Panc1 (cell line): ENCODE data around the gene CMYA5. TPM values are rescaled to one million over a fixed set of nuclear protein-coding genes. Genes with fewer than 3 reads are reported as not detected.

Experiments used
- ATAC-seq: fragments of 200-7000 bp; cut with Tn5 transposase; 2 replicates; pipeline ENCODE4 v1.9.1; 2020; ENCODE audit warnings: mild to moderate bottlenecking, moderate library complexity
- BruUV-seq: library from RNA; stranded (reverse); fragments of 400-500 nt; replicated peaks from 2 replicates; lab custom pipeline; 2021; lab: Mats Ljungman, UMichigan
- CTCF ChIA-PET: fragments of 300-600 bp; sonication (Branson Sonifier 250); formaldehyde crosslinking; loops from one replicate; lab custom pipeline; 2022; ENCODE audit warnings: antibody characterized with exemption; lab: Charles Lee
- POLR2A ChIA-PET: fragments of 300-600 bp; sonication (Branson Sonifier 250); formaldehyde crosslinking; loops from one replicate; lab custom pipeline; 2022; ENCODE audit warnings: antibody characterized with exemption; lab: Charles Lee
- DNase-seq: peaks from one replicate; pipeline ENCODE4 v3.0.0-alpha.2; 2010; ENCODE audit warnings: low read depth, low spot score
- H3K27ac ChIP-seq: 2 replicates; pipeline ENCODE4 v1.5.1; 2011; ENCODE audit warnings: mild to moderate bottlenecking, low read length, inconsistent platforms
- H3K27me3 ChIP-seq: fragments of 200-500 bp; sonication (Bioruptor generic); 2 replicates; pipeline ENCODE4 v1.6.0; 2014; ENCODE audit warnings: low read length, inconsistent platforms; ENCODE audit not compliant: control insufficient read depth, insufficient read depth
- H3K36me3 ChIP-seq: fragments of 200-500 bp; sonication (Bioruptor generic); 2 replicates; pipeline ENCODE4 v1.5.1; 2014; ENCODE audit warnings: inconsistent platforms, mild to moderate bottlenecking, low read length, moderate library complexity; ENCODE audit not compliant: control insufficient read depth, insufficient read depth
- H3K4me1 ChIP-seq: 2 replicates; pipeline ENCODE4 v1.5.1; 2011; ENCODE audit warnings: inconsistent platforms, mild to moderate bottlenecking, low read length, moderate library complexity; ENCODE audit not compliant: control insufficient read depth, insufficient read depth
- H3K4me3 ChIP-seq, 2 experiments: 2 replicates each; pipeline ENCODE4 v1.5.1; 2011 to 2012; ENCODE audit warnings: low read depth in 2 of 2, low read length in 2 of 2, mild to moderate bottlenecking in 2 of 2, inconsistent platforms in 1 of 2, moderate library complexity in 1 of 2
- H3K9me3 ChIP-seq: fragments of 200-500 bp; sonication (Bioruptor generic); 2 replicates; pipeline ENCODE4 v1.5.1; 2014; ENCODE audit warnings: low read depth, mild to moderate bottlenecking, inconsistent platforms, low read length, moderate library complexity; ENCODE audit not compliant: control insufficient read depth, insufficient read depth
- CTCF ChIP-seq: fragments of 450-650 bp; IDR thresholded peaks from 2 replicates; pipeline ENCODE4 v1.5.1; 2017; ENCODE audit warnings: mild to moderate bottlenecking
- POLR2AphosphoS5 ChIP-seq: IDR thresholded peaks from 2 replicates; pipeline ENCODE4 v1.6.1; 2012; ENCODE audit warnings: mild to moderate bottlenecking, low read depth, low read length, moderate library complexity
- REST ChIP-seq, 2 experiments: IDR thresholded peaks; 2 replicates each; pipeline ENCODE4 v1.6.1; 2011 to 2012; ENCODE audit warnings: low read depth in 2 of 2, control low read depth in 1 of 2, low read length in 1 of 2, mild to moderate bottlenecking in 1 of 2, moderate library complexity in 1 of 2; ENCODE audit not compliant: insufficient read depth in 1 of 2
- SIN3A ChIP-seq: IDR thresholded peaks from 2 replicates; pipeline ENCODE4 v1.6.1; 2012; ENCODE audit warnings: low read depth, mild to moderate bottlenecking, low read length, moderate library complexity, borderline replicate concordance; ENCODE audit not compliant: insufficient read depth
- TCF7L2 ChIP-seq: IDR thresholded peaks from 2 replicates; pipeline ENCODE4 v1.6.1; 2011; ENCODE audit warnings: mild to moderate bottlenecking, low read depth, low read length, inconsistent platforms
- in situ Hi-C: cut with HindIII; loops from 2 replicates; pipeline ENCODE4 v1.10.0; 2016; ENCODE audit warnings: low sequenced_read_pairs, low pct_unique_long_range_greater_than_20kb
- intact Hi-C: fragments of 100-400 bp; cut with micrococcal nuclease; formaldehyde crosslinking; loops from one replicate; pipeline ENCODE4 v1.10.0; 2022; ENCODE audit not compliant: unreplicated experiment
- total RNA-seq: library from RNA; stranded (reverse); gene quantifications from one replicate; pipeline ENCODE4 v1.2.1, GENCODE V29; 2021; ENCODE audit not compliant: unreplicated experiment

The CMYA5 gene
- total RNA-seq, 1 experiment from 2014 or later = 0.31 TPM

GRCh38 chr5:79720096-79720495, 30.5 kb downstream of the CMYA5 start:
- DNase-seq = no peak
- Histone ChIP-seq H3K4me1 (no peaks in the 10 kb centered on the region), H3K36me3 (no peaks in the 10 kb centered on the region), H3K9me3 (peaks cover 13% of the 10 kb centered on the region; the same call in 1 of the 2 replicates), H3K27ac (no peak overlapping the region), H3K4me3 (no peak overlapping the region), H3K27me3 (no peaks in the 10 kb centered on the region)
- TF ChIP-seq CTCF (no peak), SIN3A (no peak), POLR2AphosphoS5 (no peak), REST (IDR thresholded peaks at IDR 0.05; ENCODE audit: insufficient read depth in 1 of 2, low read depth in 2 of 2, low read length in 1 of 2) (no peak), TCF7L2 (no peak)
- intact Hi-C loops (no loop called here), in situ Hi-C loops (no loop called here)
- BruUV-seq = no TSS peak
- CTCF ChIA-PET = no interaction called here
- POLR2A ChIA-PET = no interaction called here
- no peak for ATAC-seq

- in situ Hi-C loops = no loop called here
- CTCF ChIA-PET = interaction anchor here (0.6 kb wide), 1 partner anchor 841 kb away, joined by 3 read pairs; no protein-coding TSS in a partner anchor
- no peak for DNase-seq
- no peaks in the 10 kb centered on the region for H3K9me3 ChIP-seq
- no peak overlapping the region for H3K4me3 ChIP-seq
- peaks cover 28% of the 10 kb centered on the region for H3K27me3 ChIP-seq
- no peak for ATAC-seq
- BruUV-seq = no TSS peak
- POLR2A ChIA-PET = no interaction called here
- H3K27ac ChIP-seq = no peak overlapping the region
- no peaks in the 10 kb centered on the region for H3K4me1 ChIP-seq
- H3K36me3 ChIP-seq = no peaks in the 10 kb centered on the region
- TF ChIP-seq POLR2AphosphoS5 (no peak), SIN3A (no peak), TCF7L2 (no peak), REST (IDR thresholded peaks at IDR 0.05; ENCODE audit: insufficient read depth in 1 of 2, low read depth in 2 of 2, low read length in 1 of 2) (no peak), CTCF (no peak)
- intact Hi-C loops = no loop called here
Observed at GRCh38 chr5:79727451-79728355, 38.1 kb downstream of the CMYA5 start.
